ENCODE results near the gene WDFY1. TPM values are rescaled to one million over a fixed set of nuclear protein-coding genes. Genes with fewer than 3 reads are reported as not detected.

Gene WDFY1
- total and polyA plus RNA-seq, 9 of the 15 experiments (the other 6 are each of a cell fraction or from before 2014, with no cell fraction given), result 5.4 to 27.6 (median 17.5) TPM

- TF ChIP-seq PRDM10 (IDR thresholded peaks at IDR 0.05; ENCODE audit: partially characterized antibody) (peak; percentile 46), RUNX1 (IDR thresholded peaks at IDR 0.05; ENCODE audit: low read depth) (no peak), PTBP1 (IDR thresholded peaks at IDR 0.05; ENCODE audit: low read depth, low read length) (no peak), C11orf30 (IDR thresholded peaks at IDR 0.05; ENCODE audit: low read depth) (peak; percentile 96), NFYB (IDR thresholded peaks at IDR 0.05; ENCODE audit: extremely low read depth, insufficient read length) (no peak), GABPB2 (CRISPR knock-in tag; conservative IDR thresholded peaks at IDR 0.05) (no peak), TBP (optimal IDR thresholded peaks at IDR 0.05; ENCODE audit: low read depth, low read length) (peak; percentile 89), ARID1B (IDR thresholded peaks at IDR 0.05) (peak; percentile 33; the same call in 1 of the 2 replicates), ZMIZ1 (IDR thresholded peaks at IDR 0.05; ENCODE audit: low read depth in 2 of 2, low read length in 2 of 2) (0 out of 4 replicates have a peak, but pooled peaks of 1 of the 2 experiments have one; percentile 42), RBM34 (IDR thresholded peaks at IDR 0.05; ENCODE audit: borderline replicate concordance, insufficient read depth, low read length) (no peak), POLR2G (IDR thresholded peaks at IDR 0.05; ENCODE audit: low read depth, low read length) (peak; percentile 86), ZBTB8A (IDR thresholded peaks at IDR 0.05; ENCODE audit: partially characterized antibody) (no peak), ATF1 (CRISPR knock-in tag; IDR thresholded peaks at IDR 0.05) (no peak), ATF1 (tag; IDR thresholded peaks at IDR 0.05) (peak; percentile 70; the same call in 1 of the 2 replicates), ZBTB5 (IDR thresholded peaks at IDR 0.05) (no peak), ZNF436 (CRISPR knock-in tag; IDR thresholded peaks at IDR 0.05) (no peak), MAFG (tag; conservative IDR thresholded peaks at IDR 0.05) (no peak), EP400 (IDR thresholded peaks at IDR 0.05) (peak; percentile 88), ZNF324 (CRISPR knock-in tag; IDR thresholded peaks at IDR 0.05) (no peak), EGR1 (conservative IDR thresholded peaks at IDR 0.05) (peak; percentile 30; the same call in 1 of the 2 replicates)
Observed at GRCh38 chr2:223957092-223957851, 12.1 kb upstream of the WDFY1 start, which contains the start of gene MRPL44 (continued).

All from K562 (cell line).